Measurements from ENCODE around the gene SNX32.
A peak's percentile ranks its signal among the peaks of the same experiment; 100 is the strongest.
"Not testable (repeated sequence)": the region's sequence is repeated elsewhere in the genome, so short reads cannot be mapped to it uniquely, and the experiment has no call there.

The SNX32 gene

GRCh38 chr11:65822776-65823528 is 10.8 kb upstream of the SNX32 start:
- Histone ChIP-seq H3K36me3 (ENCODE audit: control insufficient read depth, insufficient read depth, low read length) (no peaks in the 10 kb centered on the region), H3K9ac (ENCODE audit: low read length) (no peak overlapping the region), H3K4me3 (ENCODE audit: low read length) (no peak overlapping the region), H3K27ac (ENCODE audit: low read depth, low read length) (no peak overlapping the region), H3K4me1 (ENCODE audit: control insufficient read depth, insufficient read depth, low read length) (no peaks in the 10 kb centered on the region), H3K27me3 (ENCODE audit: control insufficient read depth, insufficient read depth, low read length) (no peaks in the 10 kb centered on the region)

- Histone ChIP-seq H3K4me1 (ENCODE audit: control insufficient read depth, insufficient read depth, low read length) (no peaks in the 10 kb centered on the region), H3K9ac (ENCODE audit: low read length) (no peak overlapping the region), H3K36me3 (ENCODE audit: control insufficient read depth, insufficient read depth, low read length) (no peaks in the 10 kb centered on the region), H3K27me3 (ENCODE audit: control insufficient read depth, insufficient read depth, low read length) (no peaks in the 10 kb centered on the region), H3K27ac (ENCODE audit: low read depth, low read length) (no peak overlapping the region), H3K4me3 (ENCODE audit: low read length) (no peak overlapping the region)
Observed at GRCh38 chr11:65826984-65827735, 6.6 kb upstream of the SNX32 start.

GRCh38 chr11:65829459-65829858 is 4.3 kb upstream of the SNX32 start:
- Histone ChIP-seq H3K4me1 (ENCODE audit: control insufficient read depth, insufficient read depth, low read length) (peaks cover 8% of the 10 kb centered on the region), H3K9ac (ENCODE audit: low read length) (no peak overlapping the region), H3K27me3 (ENCODE audit: control insufficient read depth, insufficient read depth, low read length) (no peaks in the 10 kb centered on the region), H3K36me3 (ENCODE audit: control insufficient read depth, insufficient read depth, low read length) (no peaks in the 10 kb centered on the region), H3K4me3 (ENCODE audit: low read length) (no peak overlapping the region), H3K27ac (ENCODE audit: low read depth, low read length) (no peak overlapping the region)

- H3K9ac ChIP-seq (ENCODE audit: low read length); H3K27ac ChIP-seq (ENCODE audit: low read depth, low read length); H3K36me3 ChIP-seq (ENCODE audit: control insufficient read depth, insufficient read depth, low read length); H3K27me3 ChIP-seq (ENCODE audit: control insufficient read depth, insufficient read depth, low read length); H3K4me3 ChIP-seq (ENCODE audit: low read length); H3K4me1 ChIP-seq (ENCODE audit: control insufficient read depth, insufficient read depth, low read length): not testable (repeated sequence)
Observed at GRCh38 chr11:65832231-65832630, 1.5 kb upstream of the SNX32 start.

DNA sequence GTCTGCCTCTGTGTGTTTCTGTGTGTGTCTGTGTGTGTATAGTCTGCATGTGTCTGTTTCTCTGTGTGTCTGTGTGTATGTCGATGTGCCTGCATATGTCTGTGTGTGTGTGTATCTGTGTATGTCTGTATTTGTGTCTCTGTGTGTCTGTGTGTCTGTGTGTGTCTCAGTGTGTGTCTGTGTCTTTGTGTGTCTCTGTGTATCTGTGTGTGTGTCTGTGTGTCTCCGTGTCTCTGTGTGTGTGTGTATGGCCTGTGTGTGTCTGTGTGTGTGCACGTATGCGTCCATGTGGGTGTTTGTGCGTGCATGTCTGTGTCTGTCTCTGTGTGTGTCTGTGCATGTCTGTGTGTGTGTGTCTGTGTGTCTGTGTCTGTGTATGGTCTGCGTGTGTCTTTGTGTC is 439 bp downstream of the SNX32 start:
- Histone ChIP-seq H3K4me3 (ENCODE audit: low read length) (peak overlapping the region; percentile 73), H3K27me3 (ENCODE audit: control insufficient read depth, insufficient read depth, low read length) (no peaks in the 10 kb centered on the region), H3K4me1 (ENCODE audit: control insufficient read depth, insufficient read depth, low read length) (peaks cover 10% of the 10 kb centered on the region), H3K36me3 (ENCODE audit: control insufficient read depth, insufficient read depth, low read length) (no peaks in the 10 kb centered on the region), H3K27ac (ENCODE audit: low read depth, low read length) (no peak overlapping the region), H3K9ac (ENCODE audit: low read length) (no peak overlapping the region)

GRCh38 chr11:65842144-65842543 is 8.4 kb downstream of the SNX32 start:
- Histone ChIP-seq H3K27me3 (ENCODE audit: control insufficient read depth, insufficient read depth, low read length) (no peaks in the 10 kb centered on the region), H3K27ac (ENCODE audit: low read depth, low read length) (no peak overlapping the region), H3K9ac (ENCODE audit: low read length) (no peak overlapping the region), H3K4me1 (ENCODE audit: control insufficient read depth, insufficient read depth, low read length) (no peaks in the 10 kb centered on the region), H3K4me3 (ENCODE audit: low read length) (no peak overlapping the region), H3K36me3 (ENCODE audit: control insufficient read depth, insufficient read depth, low read length) (no peaks in the 10 kb centered on the region)

DNA sequence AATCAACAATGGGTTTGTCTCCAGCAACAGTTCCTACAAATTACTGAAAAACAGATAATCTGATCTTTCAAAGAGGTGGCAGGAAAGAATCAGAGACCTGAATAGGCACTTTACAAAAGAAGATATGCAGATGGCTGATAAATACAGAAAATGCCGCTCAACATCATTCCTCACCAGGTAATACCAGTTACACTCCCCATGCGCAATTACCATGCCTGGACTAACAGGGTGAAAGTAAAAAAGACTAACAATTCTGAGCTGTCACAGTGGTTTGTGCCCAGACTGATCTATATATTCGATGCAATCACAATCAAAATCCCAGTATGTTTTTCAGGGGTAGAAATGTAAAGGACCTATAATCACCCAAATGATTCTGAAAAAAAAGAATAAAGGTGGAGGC is 10.0 kb downstream of the SNX32 start:
- H3K36me3 ChIP-seq (ENCODE audit: control insufficient read depth, insufficient read depth, low read length) = no peaks in the 10 kb centered on the region
- no peak overlapping the region for H3K27ac ChIP-seq (ENCODE audit: low read depth, low read length)
- H3K4me1 ChIP-seq (ENCODE audit: control insufficient read depth, insufficient read depth, low read length) = no peaks in the 10 kb centered on the region
- H3K27me3 ChIP-seq (ENCODE audit: control insufficient read depth, insufficient read depth, low read length) = no peaks in the 10 kb centered on the region
- no peak overlapping the region for H3K9ac ChIP-seq (ENCODE audit: low read length)
- H3K4me3 ChIP-seq (ENCODE audit: low read length) = no peak overlapping the region

DNA sequence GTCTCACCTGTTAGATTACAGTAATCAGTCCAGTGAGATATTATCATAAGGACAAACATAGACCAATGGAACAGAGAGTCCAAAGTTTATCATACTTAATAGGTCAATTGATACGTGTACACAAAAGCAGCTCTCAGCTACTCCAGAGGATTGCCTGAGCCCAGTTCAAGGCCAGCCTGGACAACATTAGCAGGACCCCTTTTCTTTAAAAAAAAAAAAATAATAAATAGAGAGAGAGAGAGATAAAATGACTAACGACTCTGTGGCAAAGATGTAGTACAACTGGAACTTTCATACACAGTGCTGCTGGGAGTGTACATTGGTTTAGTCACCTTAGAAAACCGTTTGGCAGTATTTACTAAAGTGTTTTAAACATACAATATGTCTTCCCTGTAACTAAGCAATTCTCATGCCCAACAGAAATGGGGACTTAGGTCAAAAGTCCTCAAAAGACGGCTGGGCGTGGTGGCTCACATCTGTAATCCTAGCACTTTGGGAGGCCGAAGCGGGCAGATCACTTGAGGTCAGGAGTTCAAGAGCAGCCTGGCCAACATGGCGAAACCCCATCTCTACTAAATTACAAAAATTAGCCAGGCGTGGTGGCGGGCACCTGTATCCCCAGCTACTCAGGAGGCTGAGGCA is 10.6 kb downstream of the SNX32 start:
- Histone ChIP-seq H3K9ac (ENCODE audit: low read length) (no peak overlapping the region), H3K36me3 (ENCODE audit: control insufficient read depth, insufficient read depth, low read length) (no peaks in the 10 kb centered on the region), H3K27ac (ENCODE audit: low read depth, low read length) (no peak overlapping the region)

DNA sequence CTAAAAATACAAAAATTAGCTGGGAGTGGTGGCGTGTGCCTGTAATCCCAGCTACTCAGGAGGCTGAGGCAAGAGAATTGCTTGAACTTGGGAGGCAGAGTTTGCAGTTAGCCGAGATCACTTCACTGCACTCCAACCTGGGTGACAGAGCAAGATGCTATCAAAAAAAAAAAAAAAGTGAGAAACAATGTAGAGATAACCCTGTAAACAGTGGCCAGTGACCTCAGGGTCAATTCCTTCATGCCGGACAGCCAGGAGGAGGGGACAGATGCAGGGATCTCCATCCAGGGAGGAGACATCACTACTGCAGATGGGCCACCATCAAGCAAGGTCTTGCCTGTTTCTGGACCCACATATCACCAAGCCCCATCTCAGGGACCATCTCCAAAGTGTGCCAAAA is 14.0 kb downstream of the SNX32 start:
- Histone ChIP-seq H3K36me3 (ENCODE audit: control insufficient read depth, insufficient read depth, low read length) (peaks cover 8% of the 10 kb centered on the region), H3K27ac (ENCODE audit: low read depth, low read length) (no peak overlapping the region), H3K4me3 (ENCODE audit: low read length) (no peak overlapping the region), H3K9ac (ENCODE audit: low read length) (no peak overlapping the region), H3K27me3 (ENCODE audit: control insufficient read depth, insufficient read depth, low read length) (no peaks in the 10 kb centered on the region), H3K4me1 (ENCODE audit: control insufficient read depth, insufficient read depth, low read length) (no peaks in the 10 kb centered on the region)

More for the DNA sequence above, 10.6 kb downstream of the SNX32 start:
- Histone ChIP-seq H3K4me1 (ENCODE audit: control insufficient read depth, insufficient read depth, low read length) (no peaks in the 10 kb centered on the region), H3K27me3 (ENCODE audit: control insufficient read depth, insufficient read depth, low read length) (no peaks in the 10 kb centered on the region), H3K4me3 (ENCODE audit: low read length) (no peak overlapping the region)

- not testable (repeated sequence) for H3K4me1 ChIP-seq (ENCODE audit: control insufficient read depth, insufficient read depth, low read length); H3K9ac ChIP-seq (ENCODE audit: low read length); H3K4me3 ChIP-seq (ENCODE audit: low read length); H3K27me3 ChIP-seq (ENCODE audit: control insufficient read depth, insufficient read depth, low read length); H3K27ac ChIP-seq (ENCODE audit: low read depth, low read length)
- peaks cover 14% of the 10 kb centered on the region for H3K36me3 ChIP-seq (ENCODE audit: control insufficient read depth, insufficient read depth, low read length)
Observed at GRCh38 chr11:65848693-65849092, 14.9 kb downstream of the SNX32 start.

DNA sequence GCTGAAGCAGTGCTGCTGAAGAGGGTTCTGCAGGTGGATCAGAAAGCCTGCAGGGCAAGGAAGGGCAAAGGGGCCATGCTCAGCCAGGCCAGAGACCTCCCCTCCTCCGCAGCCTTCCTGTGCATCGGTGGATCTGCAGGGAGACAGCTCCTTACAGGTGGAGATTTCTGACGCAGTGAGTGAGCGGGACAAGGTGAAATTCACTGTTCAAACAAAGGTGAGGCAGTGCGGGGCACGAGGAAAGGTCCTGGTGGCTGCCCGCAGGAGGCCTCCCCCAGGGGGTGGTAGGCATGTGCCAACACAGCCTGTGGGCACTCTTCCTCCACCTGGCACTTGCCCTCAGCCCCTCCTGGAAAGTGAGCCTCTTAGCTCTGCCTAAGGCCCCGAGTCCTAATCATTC is 15.6 kb downstream of the SNX32 start:
- no peak overlapping the region for H3K27ac ChIP-seq (ENCODE audit: low read depth, low read length)
- no peak overlapping the region for H3K4me3 ChIP-seq (ENCODE audit: low read length)
- no peaks in the 10 kb centered on the region for H3K27me3 ChIP-seq (ENCODE audit: control insufficient read depth, insufficient read depth, low read length)
- no peak overlapping the region for H3K9ac ChIP-seq (ENCODE audit: low read length)
- no peaks in the 10 kb centered on the region for H3K4me1 ChIP-seq (ENCODE audit: control insufficient read depth, insufficient read depth, low read length)
- H3K36me3 ChIP-seq (ENCODE audit: control insufficient read depth, insufficient read depth, low read length) = peaks cover 20% of the 10 kb centered on the region

DNA sequence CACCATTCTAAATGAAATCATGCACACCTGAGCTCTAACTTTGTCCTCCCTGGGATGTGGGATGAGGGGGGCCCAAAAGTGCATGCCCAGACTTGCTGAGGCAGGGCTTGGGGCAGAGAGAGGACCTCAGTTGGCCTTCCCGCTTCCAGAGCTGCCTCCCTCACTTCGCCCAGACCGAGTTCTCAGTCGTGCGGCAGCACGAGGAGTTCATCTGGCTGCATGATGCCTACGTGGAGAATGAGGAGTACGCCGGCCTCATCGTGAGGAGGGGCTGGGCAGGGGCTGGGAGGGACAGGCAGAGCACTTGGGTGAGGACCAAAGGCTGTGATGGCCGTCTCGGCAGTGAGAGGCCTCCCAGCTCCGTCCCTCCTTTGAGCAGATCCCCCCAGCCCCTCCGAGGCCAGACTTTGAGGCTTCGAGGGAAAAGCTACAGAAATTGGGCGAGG is 16.0 kb downstream of the SNX32 start:
- Histone ChIP-seq H3K27me3 (ENCODE audit: control insufficient read depth, insufficient read depth, low read length) (no peaks in the 10 kb centered on the region), H3K36me3 (ENCODE audit: control insufficient read depth, insufficient read depth, low read length) (peaks cover 24% of the 10 kb centered on the region)

More for the DNA sequence above, 16.0 kb downstream of the SNX32 start:
- H3K9ac ChIP-seq (ENCODE audit: low read length) = no peak overlapping the region
- H3K4me3 ChIP-seq (ENCODE audit: low read length) = no peak overlapping the region
- H3K27ac ChIP-seq (ENCODE audit: low read depth, low read length) = no peak overlapping the region
- no peaks in the 10 kb centered on the region for H3K4me1 ChIP-seq (ENCODE audit: control insufficient read depth, insufficient read depth, low read length)
